Ishikawa (cell line): ENCODE results near the gene CTDP1.

Experiments
- CEBPB ChIP-seq: IDR thresholded peaks from 2 replicates; pipeline ENCODE4 v1.6.1; 2012
- CREB1 ChIP-seq: IDR thresholded peaks from 2 replicates; pipeline ENCODE4 v1.6.1; 2012; ENCODE audit warnings: low read depth
- EGR1 ChIP-seq: IDR thresholded peaks from 2 replicates; pipeline ENCODE4 v1.6.1; 2012
- EP300 ChIP-seq: IDR thresholded peaks from 2 replicates; pipeline ENCODE4 v1.6.1; 2012; ENCODE audit warnings: borderline replicate concordance
- FOXM1 ChIP-seq: IDR thresholded peaks from 2 replicates; pipeline ENCODE4 v1.6.1; 2012; ENCODE audit warnings: low read depth, borderline replicate concordance
- NFIC ChIP-seq: IDR thresholded peaks from 2 replicates; pipeline ENCODE4 v1.6.1; 2012
- RAD21 ChIP-seq: IDR thresholded peaks from 2 replicates; pipeline ENCODE4 v1.6.1; 2012; ENCODE audit warnings: low read depth
- TAF1 ChIP-seq: IDR thresholded peaks from 2 replicates; pipeline ENCODE4 v1.6.1; 2012; ENCODE audit warnings: low read depth, mild to moderate bottlenecking
- TCF12 ChIP-seq: IDR thresholded peaks from 2 replicates; pipeline ENCODE4 v1.6.1; 2012; ENCODE audit warnings: low read depth
- TEAD4 ChIP-seq: IDR thresholded peaks from 2 replicates; pipeline ENCODE4 v1.6.1; 2012
- YY1 ChIP-seq: IDR thresholded peaks from 2 replicates; pipeline ENCODE4 v1.6.1; 2012; ENCODE audit warnings: low read depth
- ZBTB7A ChIP-seq: IDR thresholded peaks from 2 replicates; pipeline ENCODE4 v1.6.1; 2012; ENCODE audit warnings: low read depth
- TF ChIP-seq, protein P1 (sequence below): IDR thresholded peaks from 2 replicates; pipeline ENCODE4 v1.6.1; 2012
- TF ChIP-seq, protein P2 (sequence below): IDR thresholded peaks from 2 replicates; pipeline ENCODE4 v1.6.1; 2012; ENCODE audit warnings: low read depth, mild to moderate bottlenecking
- TF ChIP-seq, protein P3 (sequence below): IDR thresholded peaks from 2 replicates; pipeline ENCODE4 v1.6.1; 2012

CTDP1 gene

DNA sequence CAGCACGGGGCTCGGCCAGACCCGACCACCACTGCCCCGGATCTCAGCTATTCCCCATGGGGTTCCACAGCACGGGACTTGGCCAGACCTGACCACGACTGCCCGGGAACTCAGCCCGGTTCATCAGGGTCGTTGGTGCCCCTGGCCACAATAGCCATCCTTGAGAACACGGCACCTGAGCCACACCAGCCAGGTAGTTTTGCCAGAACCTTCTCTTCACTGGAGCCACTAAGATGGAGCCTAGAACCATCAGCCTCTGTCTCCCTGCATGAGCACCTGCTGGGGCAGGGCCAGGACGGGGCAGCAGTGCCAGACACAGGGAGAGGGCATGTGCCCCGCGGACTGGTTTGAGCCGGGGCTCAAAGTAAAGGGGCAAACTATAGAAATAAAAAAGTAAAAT, 106.7 kb downstream of the CTDP1 start:
- TF ChIP-seq, protein P1, sequence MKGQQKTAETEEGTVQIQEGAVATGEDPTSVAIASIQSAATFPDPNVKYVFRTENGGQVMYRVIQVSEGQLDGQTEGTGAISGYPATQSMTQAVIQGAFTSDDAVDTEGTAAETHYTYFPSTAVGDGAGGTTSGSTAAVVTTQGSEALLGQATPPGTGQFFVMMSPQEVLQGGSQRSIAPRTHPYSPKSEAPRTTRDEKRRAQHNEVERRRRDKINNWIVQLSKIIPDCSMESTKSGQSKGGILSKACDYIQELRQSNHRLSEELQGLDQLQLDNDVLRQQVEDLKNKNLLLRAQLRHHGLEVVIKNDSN: no peak
- no peak for TF ChIP-seq TEAD4

DNA sequence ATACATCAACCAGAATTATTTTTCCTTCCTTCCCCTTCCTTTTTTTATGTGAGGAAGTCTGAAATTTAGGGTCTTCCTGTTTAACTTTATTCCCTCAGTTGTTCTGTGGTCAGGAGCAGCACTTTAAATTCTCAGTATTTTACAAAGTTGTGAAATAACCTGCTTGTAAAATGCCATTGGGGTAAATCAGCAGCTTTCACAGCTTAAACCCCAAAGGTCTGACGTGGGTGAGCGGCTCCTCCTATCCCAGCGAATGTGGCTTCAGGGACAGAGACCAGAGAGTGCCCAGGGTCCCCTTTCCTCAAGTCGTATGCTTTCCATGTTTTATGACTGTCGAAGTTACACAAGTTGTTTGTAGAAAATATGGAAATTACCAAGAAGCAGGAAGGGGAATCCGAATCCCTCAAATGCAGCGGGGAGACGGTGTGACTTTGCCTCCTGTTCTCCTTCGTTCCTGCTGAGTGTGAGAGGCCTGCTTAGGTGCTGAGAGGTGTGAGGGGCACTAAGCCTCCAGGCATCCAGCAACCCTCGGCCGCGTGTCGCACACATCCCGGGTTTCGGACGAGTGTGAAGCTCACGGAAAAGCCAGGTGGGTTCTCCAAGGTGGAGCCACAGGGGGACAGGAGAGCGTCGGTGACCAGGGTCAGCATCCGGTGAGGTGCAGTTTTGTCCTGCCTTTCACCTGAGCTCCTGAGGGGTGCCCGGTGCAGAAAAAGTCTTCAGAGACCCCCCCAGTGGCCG, 107.4 kb downstream of the CTDP1 start:
- no peak for TF ChIP-seq FOXM1
- no peak for TF ChIP-seq RAD21
- TF ChIP-seq CREB1: no peak
- TF ChIP-seq YY1: no peak
- no peak for TF ChIP-seq EP300
- no peak for TF ChIP-seq TCF12
- TF ChIP-seq EGR1: no peak
- no peak for TF ChIP-seq ZBTB7A
- TF ChIP-seq TAF1: no peak
- TF ChIP-seq, protein P2, sequence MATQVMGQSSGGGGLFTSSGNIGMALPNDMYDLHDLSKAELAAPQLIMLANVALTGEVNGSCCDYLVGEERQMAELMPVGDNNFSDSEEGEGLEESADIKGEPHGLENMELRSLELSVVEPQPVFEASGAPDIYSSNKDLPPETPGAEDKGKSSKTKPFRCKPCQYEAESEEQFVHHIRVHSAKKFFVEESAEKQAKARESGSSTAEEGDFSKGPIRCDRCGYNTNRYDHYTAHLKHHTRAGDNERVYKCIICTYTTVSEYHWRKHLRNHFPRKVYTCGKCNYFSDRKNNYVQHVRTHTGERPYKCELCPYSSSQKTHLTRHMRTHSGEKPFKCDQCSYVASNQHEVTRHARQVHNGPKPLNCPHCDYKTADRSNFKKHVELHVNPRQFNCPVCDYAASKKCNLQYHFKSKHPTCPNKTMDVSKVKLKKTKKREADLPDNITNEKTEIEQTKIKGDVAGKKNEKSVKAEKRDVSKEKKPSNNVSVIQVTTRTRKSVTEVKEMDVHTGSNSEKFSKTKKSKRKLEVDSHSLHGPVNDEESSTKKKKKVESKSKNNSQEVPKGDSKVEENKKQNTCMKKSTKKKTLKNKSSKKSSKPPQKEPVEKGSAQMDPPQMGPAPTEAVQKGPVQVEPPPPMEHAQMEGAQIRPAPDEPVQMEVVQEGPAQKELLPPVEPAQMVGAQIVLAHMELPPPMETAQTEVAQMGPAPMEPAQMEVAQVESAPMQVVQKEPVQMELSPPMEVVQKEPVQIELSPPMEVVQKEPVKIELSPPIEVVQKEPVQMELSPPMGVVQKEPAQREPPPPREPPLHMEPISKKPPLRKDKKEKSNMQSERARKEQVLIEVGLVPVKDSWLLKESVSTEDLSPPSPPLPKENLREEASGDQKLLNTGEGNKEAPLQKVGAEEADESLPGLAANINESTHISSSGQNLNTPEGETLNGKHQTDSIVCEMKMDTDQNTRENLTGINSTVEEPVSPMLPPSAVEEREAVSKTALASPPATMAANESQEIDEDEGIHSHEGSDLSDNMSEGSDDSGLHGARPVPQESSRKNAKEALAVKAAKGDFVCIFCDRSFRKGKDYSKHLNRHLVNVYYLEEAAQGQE: no peak
- TF ChIP-seq CEBPB: no peak
- no peak for TF ChIP-seq NFIC
- TF ChIP-seq, protein P1: no peak
- TF ChIP-seq, protein P3, sequence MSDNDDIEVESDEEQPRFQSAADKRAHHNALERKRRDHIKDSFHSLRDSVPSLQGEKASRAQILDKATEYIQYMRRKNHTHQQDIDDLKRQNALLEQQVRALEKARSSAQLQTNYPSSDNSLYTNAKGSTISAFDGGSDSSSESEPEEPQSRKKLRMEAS: no peak
- no peak for TF ChIP-seq TEAD4

DNA sequence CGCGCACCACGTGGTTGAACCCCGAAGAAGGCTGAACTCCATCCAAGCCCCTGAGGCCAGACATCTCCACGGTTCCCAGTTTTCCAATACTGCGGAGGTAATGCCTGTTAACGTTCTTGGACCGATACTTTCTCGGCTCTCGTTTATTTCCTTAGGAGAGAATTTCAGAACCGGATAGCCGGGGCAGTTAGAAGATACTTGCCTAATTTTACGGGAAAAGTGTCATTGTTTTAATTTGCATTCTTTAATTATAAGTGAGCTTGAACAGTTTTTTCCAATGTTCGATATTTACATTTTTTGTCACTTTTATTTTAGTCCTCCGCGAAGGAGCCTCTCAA, 107.9 kb downstream of the CTDP1 start:
- TF ChIP-seq TCF12 (no peak), YY1 (no peak), RAD21 (no peak), TEAD4 (no peak), CREB1 (no peak), NFIC (no peak), ZBTB7A (no peak), TAF1 (no peak), EP300 (no peak), EGR1 (no peak), FOXM1 (no peak)
- TF ChIP-seq, protein P2: no peak
- TF ChIP-seq, protein P3: no peak
- TF ChIP-seq, protein P1: no peak

DNA sequence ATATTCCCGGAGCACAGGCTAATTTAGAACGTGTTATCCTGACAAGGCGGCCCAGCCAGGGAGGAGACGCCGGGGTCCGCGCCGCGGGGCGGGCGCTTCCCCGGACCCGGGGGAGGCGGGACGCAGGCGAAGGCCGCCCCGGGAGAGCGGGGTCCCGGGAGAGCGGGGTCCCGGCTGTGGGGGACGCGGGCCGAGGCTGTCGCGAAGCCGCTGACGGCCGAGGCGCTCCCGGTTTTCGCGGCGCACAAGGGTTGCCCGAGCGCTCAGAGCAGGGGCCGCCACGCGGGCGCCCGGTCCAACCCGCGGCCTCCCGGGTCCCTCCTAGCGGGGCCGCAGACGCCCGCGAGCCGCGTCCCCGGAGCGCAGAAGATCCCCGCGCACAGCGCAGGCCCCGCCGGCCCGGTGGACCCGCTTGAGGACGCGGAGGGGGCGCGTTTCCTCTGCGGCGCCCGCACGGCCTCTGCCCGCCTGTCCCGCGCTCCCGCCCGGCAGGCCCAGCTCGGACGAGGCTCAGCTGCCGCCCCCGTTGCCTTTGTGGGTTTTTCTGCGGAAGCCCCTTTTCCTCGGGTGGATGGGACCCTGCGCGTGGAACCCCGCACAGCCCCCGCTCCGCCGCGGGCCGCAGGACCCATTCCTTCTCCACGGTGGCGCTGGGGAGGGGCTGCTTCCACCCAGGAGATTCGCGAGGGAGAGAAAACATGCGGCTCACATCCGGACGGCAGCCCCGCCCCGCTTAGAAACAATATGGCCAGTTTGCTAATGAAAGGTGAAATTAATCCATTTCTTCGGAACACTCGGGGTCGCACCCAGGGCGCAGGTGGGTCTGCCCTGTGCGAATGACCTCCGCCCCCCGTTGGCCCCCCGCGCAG, 108.5 kb downstream of the CTDP1 start:
- no peak for TF ChIP-seq EGR1
- no peak for TF ChIP-seq YY1
- no peak for TF ChIP-seq EP300
- no peak for TF ChIP-seq CEBPB
- TF ChIP-seq, protein P1: no peak
- TF ChIP-seq NFIC: no peak
- no peak for TF ChIP-seq CREB1
- no peak for TF ChIP-seq FOXM1
- TF ChIP-seq, protein P2: no peak
- TF ChIP-seq ZBTB7A: no peak
- no peak for TF ChIP-seq TCF12
- no peak for TF ChIP-seq RAD21
- TF ChIP-seq, protein P3: no peak
- TF ChIP-seq TAF1: no peak
